Measurements from ENCODE around the gene RBMS3. TPM values are rescaled to one million over a fixed set of nuclear protein-coding genes. Genes with fewer than 3 reads are reported as not detected.

The RBMS3 gene
- 0.34 to 0.95 TPM (median 0.77 TPM) in 5 replicates for total RNA-seq (2022; extraction: Qiagen RNA extraction; ENCODE audit: low read depth)

GRCh38 chr3:29280404-29281093, at the start of gene RBMS3:
TSS of gene RBMS3 (plus strand) at chr3:29281071.

Data from A549 treated with DMSO at 1 μM for 4 hours (cell line).